KMS-11 (cell line): ENCODE data around the gene TIMM22.

Experiments used
- H2AFZ ChIP-seq: fragments of 200-600 bp; sonication (generic); 2 replicates; pipeline ENCODE4 v1.6.1; 2016; ENCODE audit warnings: antibody characterized with exemption, mixed run types, low read depth
- H3K27ac ChIP-seq: fragments of 200-600 bp; sonication (generic); 2 replicates; pipeline ENCODE4 v1.6.1; 2016; ENCODE audit warnings: mild to moderate bottlenecking, mixed run types
- H3K27me3 ChIP-seq: fragments of 200-600 bp; sonication (generic); 2 replicates; pipeline ENCODE4 v1.6.1; 2017; ENCODE audit warnings: mild to moderate bottlenecking, low read depth, mixed run types, moderate library complexity; ENCODE audit not compliant: insufficient read depth
- H3K36me3 ChIP-seq: fragments of 200-600 bp; sonication (generic); 2 replicates; pipeline ENCODE4 v1.6.1; 2017; ENCODE audit warnings: mild to moderate bottlenecking, mixed run types; ENCODE audit not compliant: insufficient read depth
- H3K4me1 ChIP-seq: fragments of 200-600 bp; sonication (generic); 2 replicates; pipeline ENCODE4 v1.6.1; 2016; ENCODE audit warnings: mild to moderate bottlenecking, low read depth, mixed run types; ENCODE audit not compliant: poor library complexity, severe bottlenecking
- H3K4me2 ChIP-seq: fragments of 200-600 bp; sonication (generic); 2 replicates; pipeline ENCODE4 v1.7.0; 2016; ENCODE audit warnings: mild to moderate bottlenecking, mixed run types
- H3K4me3 ChIP-seq: fragments of 200-600 bp; sonication (generic); IDR thresholded peaks from 2 replicates; pipeline ENCODE4 v1.6.1; 2017; ENCODE audit warnings: low read depth, low read length, mixed read lengths; ENCODE audit not compliant: insufficient read depth
- H3K79me2 ChIP-seq: fragments of 200-600 bp; sonication (generic); 2 replicates; pipeline ENCODE4 v1.6.1; 2016; ENCODE audit warnings: low read depth, mixed run types; ENCODE audit not compliant: insufficient read depth
- H3K9ac ChIP-seq: fragments of 200-600 bp; sonication (generic); 2 replicates; pipeline ENCODE4 v1.6.1; 2016; ENCODE audit warnings: mild to moderate bottlenecking, mixed run types
- H4K20me1 ChIP-seq: fragments of 200-600 bp; sonication (generic); 2 replicates; pipeline ENCODE4 v1.6.1; 2016; ENCODE audit warnings: mild to moderate bottlenecking, mixed run types; ENCODE audit not compliant: insufficient read depth
- CTCF ChIP-seq: fragments of 200-600 bp; sonication (generic); conservative IDR thresholded peaks from 2 replicates; pipeline ENCODE4 v1.6.1; 2017; ENCODE audit warnings: low read depth, mild to moderate bottlenecking, antibody characterized with exemption, low read length, moderate library complexity, mixed read lengths

Gene TIMM22

GRCh38 chr17:1009229-1010085, 12.5 kb downstream of the TIMM22 start:
- Histone ChIP-seq H3K27ac (no peak overlapping the region), H3K4me1 (no peaks in the 10 kb centered on the region), H3K79me2 (no peaks in the 10 kb centered on the region), H3K27me3 (no peaks in the 10 kb centered on the region), H2AFZ (no peak overlapping the region), H3K4me2 (no peak overlapping the region), H4K20me1 (no peaks in the 10 kb centered on the region), H3K4me3 (no peak overlapping the region), H3K9ac (no peak overlapping the region), H3K36me3 (no peaks in the 10 kb centered on the region)
- no peak for TF ChIP-seq CTCF

DNA sequence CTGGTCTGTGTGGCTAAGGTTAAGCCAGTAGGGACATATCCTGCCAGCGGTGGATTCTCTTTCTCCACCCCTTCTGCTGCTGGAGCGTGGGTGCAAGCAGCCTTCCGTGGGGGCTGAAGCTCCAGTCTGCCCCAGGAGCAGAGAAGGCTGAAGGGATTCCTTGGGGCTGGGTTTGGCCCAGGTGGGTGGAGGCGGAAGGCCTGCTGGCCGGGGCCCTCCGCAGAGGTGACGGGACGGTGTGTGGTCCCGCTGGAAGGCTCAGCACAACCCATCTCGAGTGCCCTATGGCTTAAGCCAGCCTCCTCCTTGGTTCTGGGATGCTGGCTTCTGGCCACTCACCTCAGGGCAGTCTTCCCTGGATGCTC, 13.1 kb downstream of the TIMM22 start:
- Histone ChIP-seq H3K27ac (no peak overlapping the region), H3K4me2 (no peak overlapping the region), H3K9ac (no peak overlapping the region), H2AFZ (no peak overlapping the region), H3K27me3 (no peaks in the 10 kb centered on the region), H3K79me2 (no peaks in the 10 kb centered on the region), H3K4me3 (no peak overlapping the region), H4K20me1 (no peaks in the 10 kb centered on the region), H3K4me1 (no peaks in the 10 kb centered on the region), H3K36me3 (no peaks in the 10 kb centered on the region)
- no peak for TF ChIP-seq CTCF

GRCh38 chr17:1010586-1010985, 13.7 kb downstream of the TIMM22 start:
- H3K4me2 ChIP-seq: no peak overlapping the region
- no peak for TF ChIP-seq CTCF
- no peaks in the 10 kb centered on the region for H3K27me3 ChIP-seq
- H3K79me2 ChIP-seq: no peaks in the 10 kb centered on the region
- H3K36me3 ChIP-seq: no peaks in the 10 kb centered on the region
- H4K20me1 ChIP-seq: no peaks in the 10 kb centered on the region
- no peaks in the 10 kb centered on the region for H3K4me1 ChIP-seq
- H3K4me3 ChIP-seq: no peak overlapping the region
- H3K9ac ChIP-seq: no peak overlapping the region
- no peak overlapping the region for H2AFZ ChIP-seq
- H3K27ac ChIP-seq: no peak overlapping the region

GRCh38 chr17:1011138-1011537, 14.2 kb downstream of the TIMM22 start:
- no peak overlapping the region for H3K9ac ChIP-seq
- H4K20me1 ChIP-seq: no peaks in the 10 kb centered on the region
- H3K4me2 ChIP-seq: no peak overlapping the region
- H3K4me1 ChIP-seq: no peaks in the 10 kb centered on the region
- H3K27ac ChIP-seq: no peak overlapping the region
- no peak overlapping the region for H2AFZ ChIP-seq
- H3K27me3 ChIP-seq: no peaks in the 10 kb centered on the region
- H3K36me3 ChIP-seq: no peaks in the 10 kb centered on the region
- H3K4me3 ChIP-seq: no peak overlapping the region
- no peaks in the 10 kb centered on the region for H3K79me2 ChIP-seq
- no peak for TF ChIP-seq CTCF
